Stimulated activated CD8-positive, alpha-beta memory T cell treated with anti-CD3 and anti-CD28 coated beads, Interleukin-15, amount 100 ng/mL, for 4 hours (primary cell): ENCODE measurements around the gene MAPKAPK5.
"Not testable (repeated sequence)": the region's sequence is repeated elsewhere in the genome, so short reads cannot be mapped to it uniquely, and the experiment has no call there.

ENCODE experiments used
- DNase-seq, 2 donors: peaks; one replicate each; pipeline ENCODE4 v3.0.0-alpha.2; 2020; ENCODE audit warnings: low read depth in 2 of 2

The MAPKAPK5 gene

DNA sequence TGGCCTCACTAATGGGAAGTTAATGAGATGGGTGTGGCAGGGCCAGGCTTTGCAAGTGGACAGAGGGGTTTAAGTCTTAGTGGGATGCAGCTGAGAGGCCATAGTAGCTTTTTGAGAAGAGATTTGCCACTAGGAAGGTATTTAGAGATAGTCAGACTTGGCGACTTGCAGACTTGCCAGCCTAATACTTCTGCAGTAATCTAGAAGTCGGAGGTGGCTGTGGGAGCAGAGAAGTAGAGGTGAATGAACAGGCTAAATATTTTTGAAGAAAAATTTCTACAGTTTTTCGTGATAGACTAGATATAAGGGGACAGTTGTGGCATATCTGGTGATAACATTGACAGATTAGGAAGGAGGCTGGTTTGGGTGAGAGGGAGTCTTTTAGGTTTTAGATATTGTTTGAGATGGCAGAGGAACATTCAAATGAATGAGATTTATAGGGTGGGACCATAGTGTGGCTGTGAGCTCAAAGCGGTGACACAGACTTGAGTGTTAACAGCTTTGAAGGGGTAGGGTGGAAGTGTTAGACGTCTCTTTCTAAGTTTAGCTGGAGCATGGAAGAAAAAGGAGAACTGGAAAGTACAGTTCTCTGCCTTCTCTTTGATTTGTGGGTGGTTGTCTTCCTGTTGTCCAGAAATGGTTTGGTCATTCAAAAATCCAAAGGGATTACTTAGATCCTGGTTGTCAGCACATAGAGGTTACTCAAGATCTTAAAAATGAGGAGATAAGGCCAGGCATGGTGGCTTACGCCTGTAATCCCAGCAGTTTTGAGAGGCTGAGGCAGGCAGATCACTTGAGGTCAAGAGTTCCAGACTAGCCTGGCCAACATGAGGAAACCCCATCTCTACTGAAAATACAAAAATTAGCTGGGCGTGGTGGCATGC, 44.9 kb downstream of the MAPKAPK5 start:
- DNase-seq: no peak

DNA sequence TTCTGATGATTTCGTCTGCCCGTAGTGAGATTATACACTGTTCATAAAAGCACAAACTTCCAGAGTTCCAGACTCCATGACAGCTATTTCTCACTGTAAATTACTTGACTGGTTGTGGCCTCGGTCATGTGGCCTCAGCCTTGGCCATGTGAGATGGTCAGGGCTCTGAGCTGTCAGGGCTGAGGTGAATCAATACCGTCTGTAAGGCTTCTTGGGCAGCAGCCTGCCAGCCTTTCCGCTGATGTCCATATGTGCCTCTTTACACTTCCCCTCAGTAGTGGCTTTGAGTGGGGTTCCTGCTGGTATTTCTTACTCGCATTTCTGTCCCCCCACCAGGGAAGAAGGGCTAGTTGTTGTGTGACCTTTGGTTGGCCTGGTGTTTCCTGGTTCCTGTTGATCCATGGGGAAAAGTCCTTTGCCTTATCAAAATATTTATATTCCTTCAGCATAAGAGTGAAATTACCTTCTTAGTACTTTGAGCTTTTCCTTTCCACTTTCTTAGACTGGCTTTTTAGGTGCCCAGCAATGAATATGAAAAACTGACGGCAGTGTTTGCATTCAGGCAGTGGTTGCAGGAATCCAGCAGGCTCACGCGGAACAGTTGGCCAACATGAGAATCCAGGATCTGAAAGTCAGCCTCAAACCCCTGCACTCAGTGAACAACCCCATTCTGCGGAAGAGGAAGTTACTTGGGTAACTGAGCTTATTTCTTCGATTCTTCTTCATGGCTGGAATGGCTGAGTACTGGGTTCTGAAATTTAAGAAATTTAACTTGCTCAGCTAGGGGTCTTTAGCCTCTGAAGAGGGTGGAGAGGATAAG, 46.1 kb downstream of the MAPKAPK5 start:
- no peak for DNase-seq

DNA sequence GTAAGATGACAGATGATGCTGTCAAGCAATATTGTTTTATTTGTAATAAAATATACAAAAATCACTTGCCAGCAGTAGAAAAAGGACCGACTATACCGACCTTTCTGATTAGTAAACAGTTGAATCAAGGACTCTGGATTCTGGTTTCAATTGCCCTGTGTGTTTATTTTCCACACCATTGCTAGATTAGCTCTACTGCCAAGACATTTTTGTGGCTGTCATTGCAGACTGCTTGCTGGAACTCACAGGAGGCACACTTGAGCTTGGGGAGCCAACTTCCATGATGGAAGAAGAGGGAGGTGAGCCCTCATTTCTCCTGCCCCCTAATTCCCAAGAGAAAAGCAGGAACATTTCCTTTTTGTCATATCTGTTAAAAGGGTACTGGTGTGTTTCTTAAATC, 51.3 kb downstream of the MAPKAPK5 start:
- no peak for DNase-seq

DNA sequence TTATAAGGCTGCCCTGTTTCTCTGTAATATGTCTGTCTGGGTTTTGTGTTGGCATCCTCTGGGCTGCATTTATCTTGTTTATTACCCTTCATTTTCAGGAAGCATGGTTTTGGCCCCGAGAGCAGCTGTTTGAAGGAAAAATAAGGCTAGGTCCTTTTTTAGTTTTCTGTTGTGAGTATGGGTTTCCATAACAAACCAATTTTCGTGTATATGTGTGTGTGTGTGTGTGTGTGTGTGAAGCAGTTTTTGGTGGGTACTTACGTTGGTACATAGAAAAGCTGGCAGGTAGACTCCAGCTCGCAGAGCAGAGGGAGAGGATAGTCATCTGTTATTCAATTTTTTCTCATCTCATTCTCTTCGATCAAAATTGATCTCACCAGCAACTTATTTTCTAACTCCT, 52.5 kb downstream of the MAPKAPK5 start:
- DNase-seq: no peak

DNA sequence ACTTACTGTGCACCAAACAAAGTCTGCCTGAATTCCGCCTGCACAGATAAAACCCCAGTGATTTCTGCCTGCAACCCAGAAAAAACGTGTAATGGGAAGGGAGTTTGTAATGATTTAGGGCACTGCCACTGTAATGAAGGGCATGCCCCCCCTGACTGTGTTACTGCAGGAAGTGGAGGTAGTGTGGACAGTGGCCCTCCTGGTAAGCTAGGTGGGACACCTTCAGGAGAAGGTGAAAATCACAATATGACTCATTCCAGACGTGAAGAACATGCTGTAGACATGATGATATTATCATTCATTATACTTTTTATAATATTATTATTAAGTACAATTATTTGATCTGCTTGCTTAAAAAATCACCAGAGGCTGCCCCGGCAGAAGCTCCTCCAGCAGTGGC, 59.2 kb downstream of the MAPKAPK5 start:
- no peak for DNase-seq

DNA sequence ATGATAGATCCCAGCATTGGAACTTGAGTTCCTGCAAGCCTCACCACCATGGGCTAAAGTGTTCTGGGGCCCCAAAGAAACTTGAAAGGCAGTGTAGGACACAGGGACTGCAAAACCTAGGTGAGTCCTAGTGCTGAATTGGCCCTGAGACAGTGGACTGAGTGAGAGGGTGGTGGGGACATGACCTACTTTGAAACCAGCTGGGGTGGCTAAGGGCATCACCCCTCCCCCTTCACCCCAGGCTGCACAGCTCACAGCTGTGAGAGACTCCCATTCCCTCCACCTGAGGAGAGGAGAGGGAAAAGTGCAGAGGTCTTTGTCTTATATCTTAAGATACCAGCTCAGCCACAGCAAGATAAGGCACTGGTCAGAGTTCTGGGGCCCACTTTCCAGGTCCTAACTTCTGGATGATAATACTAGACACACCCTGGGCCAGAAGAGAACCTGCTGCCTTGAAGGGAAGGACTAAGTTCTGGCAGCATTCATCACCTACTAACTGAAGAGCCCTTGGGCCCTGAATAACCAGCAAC, 62.5 kb downstream of the MAPKAPK5 start:
- DNase-seq: no peak

DNA sequence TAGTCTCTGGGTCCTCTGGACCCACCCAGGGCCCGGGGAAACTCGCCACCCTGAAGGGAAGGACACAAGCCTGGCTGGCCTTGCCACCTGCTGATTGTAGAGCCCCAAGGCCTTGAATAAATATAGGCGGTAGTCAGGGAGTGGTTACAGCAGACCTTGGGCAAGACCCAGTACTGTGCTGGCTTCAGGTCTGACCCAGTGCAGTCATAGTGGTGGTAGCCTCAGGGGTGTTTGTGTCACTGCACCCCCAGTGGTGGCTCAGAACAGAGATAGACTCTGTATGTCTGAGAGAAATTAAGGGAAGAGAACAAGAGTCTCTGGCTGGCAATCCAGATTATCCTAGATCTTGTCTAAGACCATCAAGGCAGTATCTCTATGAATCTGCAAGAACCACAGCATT, 63.5 kb downstream of the MAPKAPK5 start:
- no peak for DNase-seq

DNA sequence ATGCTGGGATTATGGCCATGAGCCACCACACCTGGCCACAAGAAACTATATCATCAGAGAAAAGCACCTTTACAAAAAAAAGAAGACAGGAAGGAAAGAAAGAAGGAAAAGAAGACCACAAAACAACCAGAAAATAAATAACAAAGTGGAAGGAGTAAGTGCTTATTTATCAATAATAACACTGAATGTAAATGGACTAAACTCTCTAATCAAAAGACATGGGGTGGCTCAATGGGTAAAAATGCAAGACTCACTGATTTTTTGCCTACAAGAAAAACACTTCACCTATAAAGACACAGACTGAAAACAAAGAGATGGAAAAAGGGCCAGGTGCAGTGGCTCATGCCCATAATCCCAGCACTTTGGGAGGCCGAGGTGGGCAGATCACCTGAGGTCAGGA, 65.7 kb downstream of the MAPKAPK5 start:
- no peak for DNase-seq

DNA sequence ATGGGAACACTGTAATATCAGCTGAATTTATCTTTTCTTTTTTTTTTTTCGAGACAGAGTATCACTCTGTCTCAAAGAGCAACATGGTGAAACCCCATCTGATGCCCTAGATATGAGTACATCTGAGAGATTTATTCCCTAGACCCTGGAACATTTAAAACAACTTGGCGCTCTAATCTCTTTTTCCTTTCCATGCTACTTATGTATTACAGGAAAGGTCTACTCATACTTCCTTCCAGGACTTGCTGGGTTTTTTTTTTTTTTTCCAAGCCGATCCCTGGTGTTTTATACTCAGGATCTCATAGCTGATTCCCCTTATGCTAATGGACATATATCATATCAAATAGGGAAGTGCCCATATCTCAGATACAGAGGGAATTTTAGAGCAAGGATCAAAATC, 83.1 kb downstream of the MAPKAPK5 start:
- DNase-seq: no peak

DNA sequence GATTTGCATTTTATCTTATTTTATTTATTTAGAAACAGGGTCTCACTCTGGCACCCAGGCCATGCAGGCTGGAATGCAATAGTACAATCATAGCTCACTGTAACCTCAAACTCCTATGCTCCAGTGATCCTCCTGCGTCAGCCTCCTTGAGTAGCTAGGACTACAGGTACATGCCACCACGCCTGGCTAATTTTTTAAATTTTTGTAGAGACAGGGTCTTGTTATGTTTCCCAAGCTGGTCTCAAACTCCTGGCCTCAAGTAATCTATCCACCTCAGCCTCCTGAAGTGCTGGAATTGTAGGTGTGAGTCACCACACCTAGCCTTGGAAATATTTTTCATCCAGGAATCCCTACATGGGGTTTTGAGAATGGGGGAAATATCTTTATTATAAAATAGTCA, 84.6 kb downstream of the MAPKAPK5 start:
- no peak for DNase-seq

DNA sequence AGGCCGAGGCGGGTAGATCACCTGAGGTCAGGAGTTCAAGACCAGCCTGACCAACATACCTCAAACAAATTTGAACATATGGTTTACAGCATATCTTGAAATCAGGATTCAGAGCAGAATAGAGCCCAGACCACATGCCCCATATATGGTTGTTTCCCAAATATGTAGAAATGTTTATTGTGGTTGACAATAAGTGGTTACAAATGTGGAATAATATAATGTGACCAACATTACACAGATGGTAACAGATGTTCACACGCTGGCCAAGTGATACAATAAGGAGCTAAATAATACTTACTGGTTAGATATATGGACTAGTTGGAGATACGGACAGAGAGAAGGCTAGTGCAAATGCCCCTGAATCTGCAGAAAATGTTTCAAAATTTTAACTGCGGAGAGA, 85.3 kb downstream of the MAPKAPK5 start:
- no peak for DNase-seq

DNA sequence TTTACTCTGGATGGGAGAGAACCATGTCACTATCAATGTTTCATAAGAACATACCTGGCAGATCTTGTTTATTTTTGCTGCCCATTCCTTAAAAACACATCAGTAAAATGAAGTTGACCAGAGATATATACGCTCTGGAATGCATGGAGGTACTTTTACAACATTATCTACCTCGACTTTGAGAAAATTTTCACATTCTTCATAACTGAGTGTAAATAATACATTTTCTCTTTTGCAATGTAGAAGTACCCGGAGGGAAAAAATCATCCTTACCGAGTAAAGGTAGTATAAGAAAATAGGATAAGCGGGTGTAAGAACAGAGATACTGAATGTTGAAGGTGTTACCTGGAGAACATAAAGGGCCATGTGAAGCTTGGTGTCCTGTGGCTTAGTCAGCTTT, 90.2 kb downstream of the MAPKAPK5 start:
- DNase-seq: no peak

DNA sequence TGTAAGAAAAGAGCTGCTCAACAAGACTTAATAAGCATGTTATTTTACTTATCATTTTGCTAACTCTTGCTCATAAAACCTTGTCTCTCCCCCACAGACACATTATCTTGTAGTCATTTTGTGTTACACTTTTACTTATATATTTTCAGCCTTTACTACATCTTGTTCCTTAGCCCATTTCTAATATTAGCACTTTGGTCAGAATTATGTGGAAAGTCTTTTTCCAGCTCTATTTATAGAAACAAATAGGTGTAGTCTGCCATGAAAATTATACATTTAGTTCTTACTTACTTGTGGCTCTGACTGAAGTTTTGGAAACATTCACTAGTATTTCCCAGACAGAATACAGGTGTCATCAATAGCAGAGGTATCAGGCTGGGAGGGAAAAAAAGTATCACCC, 94.8 kb downstream of the MAPKAPK5 start:
- no peak for DNase-seq

DNA sequence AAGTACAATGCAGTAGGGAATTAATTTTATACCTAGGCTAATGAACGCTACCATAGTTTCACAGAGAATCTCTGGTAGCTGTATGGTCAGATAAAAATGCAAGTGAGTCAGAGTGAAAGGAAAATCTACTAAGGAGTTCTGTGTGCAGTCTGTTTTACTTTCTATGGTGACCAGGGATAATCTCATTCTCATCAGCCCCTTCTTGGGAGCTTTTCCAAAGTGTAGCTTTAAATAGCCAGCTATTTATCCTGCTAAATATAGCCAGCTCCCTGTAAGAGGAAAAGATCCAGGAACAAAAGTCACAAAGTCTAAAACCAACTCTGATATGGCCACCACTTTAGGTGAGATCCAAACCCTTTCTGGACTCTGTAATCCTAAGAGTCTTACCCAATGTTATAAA, 95.4 kb downstream of the MAPKAPK5 start:
- DNase-seq: no peak

DNA sequence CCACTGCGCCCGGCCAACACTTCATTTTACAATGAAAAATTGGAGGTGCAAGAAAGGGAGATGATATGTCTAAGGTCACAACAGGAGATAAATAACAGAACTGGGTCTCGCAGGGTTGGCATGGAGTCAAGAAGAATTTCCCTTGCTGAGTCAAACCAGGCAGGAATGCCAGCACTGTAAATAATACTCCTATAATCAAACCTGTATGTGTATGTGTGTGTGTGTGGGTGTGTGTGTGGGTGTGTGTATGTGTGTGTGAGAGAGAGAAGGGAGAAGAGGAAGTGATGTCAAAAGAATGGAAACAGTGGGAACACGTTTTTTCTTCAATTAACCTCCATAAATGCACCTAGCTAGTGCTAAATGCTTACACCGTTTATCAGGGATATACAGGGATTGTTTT, 100.5 kb downstream of the MAPKAPK5 start:
- DNase-seq: no peak

DNA sequence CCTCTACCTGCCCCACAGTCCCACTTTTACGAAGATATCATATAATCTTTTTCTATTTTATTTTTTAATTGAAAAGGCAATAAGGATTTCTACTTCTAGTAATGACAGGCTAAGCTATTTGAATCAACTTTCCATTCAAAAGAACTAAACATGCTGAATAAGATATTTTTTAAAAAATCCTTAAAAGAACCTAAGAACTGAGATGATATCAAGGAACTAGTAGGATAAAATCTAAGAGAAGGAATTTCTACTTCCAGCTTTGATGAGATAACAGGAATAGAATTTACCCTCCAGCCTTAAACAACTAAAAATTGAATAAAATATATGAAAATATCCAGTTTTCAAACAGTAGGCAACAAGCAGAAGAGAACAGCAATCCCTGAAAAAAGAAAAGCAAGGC, 101.9 kb downstream of the MAPKAPK5 start:
- no peak for DNase-seq

DNA sequence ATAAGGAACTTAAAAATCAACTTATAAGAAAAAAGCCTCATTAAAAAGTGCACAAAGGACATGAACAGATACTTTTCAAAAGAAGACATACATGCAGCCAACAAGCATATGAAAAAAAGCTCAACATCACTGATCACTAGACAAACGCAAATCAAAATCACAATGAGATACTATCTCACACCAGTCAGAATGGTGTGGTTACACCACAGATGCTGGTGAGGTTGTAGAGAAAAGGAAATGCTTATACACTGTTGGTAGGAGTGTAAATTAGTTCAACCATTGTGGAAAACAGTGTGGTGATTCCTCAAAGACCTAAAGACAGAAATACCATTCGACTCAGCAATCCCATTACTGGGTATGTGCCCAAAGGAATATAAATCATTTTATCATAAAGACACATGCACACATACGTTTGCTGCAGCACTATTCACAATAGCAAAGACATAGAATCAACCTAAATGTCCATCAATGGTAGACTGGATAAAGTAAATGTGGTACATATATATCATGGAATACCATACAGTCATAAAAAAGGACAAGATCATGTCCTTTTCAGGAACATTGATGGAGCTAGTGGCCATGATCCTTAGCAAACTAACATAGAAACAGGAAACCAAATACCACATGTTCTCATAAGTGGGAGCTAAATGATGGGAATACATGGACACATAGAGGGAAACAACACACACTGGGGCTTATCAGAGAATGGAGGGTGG, 109.1 kb downstream of the MAPKAPK5 start:
- DNase-seq: not testable (repeated sequence)
